GM20431 (cell line): ENCODE data around the gene FRMD5.

Experiments used
- in situ Hi-C: fragments of 300-500 bp; cut with MseI, MboI; formaldehyde crosslinking; loops from one replicate; pipeline ENCODE4 v1.15.0; 2020; ENCODE audit warnings: low sequenced_read_pairs; ENCODE audit not compliant: unreplicated experiment

FRMD5 gene

DNA sequence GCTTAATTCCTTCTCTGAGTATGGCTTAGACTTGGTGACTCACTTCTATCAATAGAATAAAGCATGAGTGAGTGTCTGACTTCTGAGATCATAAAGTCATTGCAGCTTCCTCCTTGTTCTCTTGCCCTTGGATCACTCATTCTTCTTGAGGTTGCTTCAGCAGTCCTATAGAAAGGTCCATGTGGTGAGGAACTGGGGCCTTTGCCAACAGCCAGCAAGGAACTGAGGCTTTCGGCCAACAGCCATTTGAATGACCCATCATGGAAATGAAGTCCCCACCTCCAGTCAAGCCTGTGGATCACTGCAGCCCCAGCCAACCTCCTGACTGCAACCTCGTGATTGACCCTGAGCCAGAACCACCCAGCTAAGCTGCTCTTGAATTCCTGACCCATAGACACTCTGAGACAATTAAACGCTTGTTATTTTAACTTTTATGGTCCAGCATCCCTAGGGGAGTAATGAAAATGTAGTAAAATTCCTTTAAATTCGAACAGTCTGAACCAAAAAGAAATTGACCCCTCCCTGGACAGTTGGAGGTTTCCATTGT is 283.8 kb downstream of the FRMD5 start:
- in situ Hi-C loops: loop anchor here (25.0 kb wide), 1 partner anchor 301 kb away; no protein-coding TSS in a partner anchor

DNA sequence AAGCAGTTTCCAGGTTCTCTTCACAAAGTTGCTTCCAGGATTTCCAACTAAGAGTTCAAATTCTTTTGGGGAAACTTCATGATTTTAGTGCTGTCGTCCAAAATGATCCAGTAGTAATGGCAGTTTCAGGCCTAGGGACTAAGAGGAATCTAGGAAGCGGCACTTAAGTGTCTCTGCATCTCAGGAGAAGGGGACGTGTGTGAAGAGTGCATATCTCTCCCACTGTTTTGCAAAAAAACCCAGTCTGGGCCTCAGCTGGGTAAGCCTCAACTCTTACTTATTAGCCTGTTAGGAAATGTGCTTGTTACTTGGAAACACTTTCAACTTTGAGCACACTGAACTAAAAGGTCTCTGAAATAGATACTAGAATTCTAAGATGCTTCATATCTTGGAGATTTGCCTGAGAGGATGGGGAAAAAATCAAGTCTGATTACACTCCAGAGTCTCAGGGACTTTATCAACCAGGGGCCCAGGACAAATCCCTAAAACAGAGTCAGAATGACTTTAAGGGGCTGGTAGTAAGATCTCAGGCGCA is 286.5 kb downstream of the FRMD5 start:
- in situ Hi-C loops: loop anchor here (10.0 to 25.0 kb wide), 2 partner anchors 156 to 304 kb away; no protein-coding TSS in a partner anchor

DNA sequence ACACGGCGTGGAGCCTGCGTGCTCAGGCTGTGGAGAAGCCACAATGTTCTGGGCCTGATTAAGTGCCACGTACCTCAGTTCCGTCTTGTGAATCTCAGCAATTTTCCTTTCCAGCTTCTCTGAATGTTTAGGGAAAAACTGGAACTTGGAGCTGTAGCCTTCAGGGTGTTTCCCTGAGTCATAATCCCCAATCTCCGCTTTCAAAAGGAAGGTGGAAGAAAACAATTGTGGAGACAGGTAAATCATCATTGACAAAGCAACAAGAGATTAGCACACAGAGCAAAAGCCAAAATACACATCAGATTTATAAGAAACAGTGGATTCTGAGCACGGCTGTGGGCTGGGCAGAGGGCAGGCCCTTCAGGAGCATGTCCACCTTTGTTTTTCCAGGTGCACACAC is 289.3 kb downstream of the FRMD5 start:
- in situ Hi-C loops: loop anchor here (10.0 to 25.0 kb wide), 2 partner anchors 159 to 307 kb away; no protein-coding TSS in a partner anchor

DNA sequence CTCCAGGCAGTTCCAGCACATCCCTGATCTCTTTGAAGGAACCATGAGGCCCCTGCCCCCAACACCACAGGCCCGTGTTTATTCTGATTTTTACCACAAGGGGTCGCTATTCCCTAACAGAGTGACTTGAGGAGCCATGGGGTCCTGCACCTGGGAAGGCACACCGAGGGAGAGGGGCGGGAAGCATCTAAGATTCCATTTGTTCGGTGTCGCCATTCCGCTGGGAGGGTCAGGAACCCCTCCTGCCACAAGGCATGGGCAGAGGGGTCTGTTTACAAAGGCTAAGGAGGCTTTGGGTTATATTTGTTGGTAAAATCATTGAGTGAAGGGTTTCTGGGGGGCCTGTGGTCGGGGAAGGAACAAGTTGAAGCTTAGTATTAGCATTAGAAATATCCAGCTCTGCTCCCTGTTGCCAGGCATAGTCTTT is 291.2 kb downstream of the FRMD5 start:
- in situ Hi-C loops: loop anchor here (10.0 to 25.0 kb wide), 2 partner anchors 161 to 308 kb away; no protein-coding TSS in a partner anchor

DNA sequence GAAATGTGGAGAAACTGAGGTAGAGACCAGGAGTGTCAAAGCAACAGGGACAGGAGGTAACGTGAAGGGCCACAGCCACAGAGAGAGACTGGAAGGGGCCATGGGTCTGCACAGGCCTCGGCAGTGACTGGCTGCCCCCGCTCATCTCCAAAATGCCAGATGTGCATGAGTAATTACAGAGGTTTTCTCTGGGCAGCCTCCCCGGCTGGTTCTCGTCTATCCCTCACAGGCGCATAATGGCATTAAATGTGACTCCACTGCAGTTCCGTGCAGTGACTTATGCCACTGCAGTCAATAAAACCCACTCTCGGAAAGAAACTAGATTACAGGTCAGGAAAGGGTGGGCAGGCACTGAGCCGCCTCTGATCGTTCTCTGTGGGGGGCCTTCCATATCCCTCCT is 293.6 kb downstream of the FRMD5 start:
- in situ Hi-C loops: loop anchor here (10.0 to 25.0 kb wide), 2 partner anchors 163 to 311 kb away; no protein-coding TSS in a partner anchor

DNA sequence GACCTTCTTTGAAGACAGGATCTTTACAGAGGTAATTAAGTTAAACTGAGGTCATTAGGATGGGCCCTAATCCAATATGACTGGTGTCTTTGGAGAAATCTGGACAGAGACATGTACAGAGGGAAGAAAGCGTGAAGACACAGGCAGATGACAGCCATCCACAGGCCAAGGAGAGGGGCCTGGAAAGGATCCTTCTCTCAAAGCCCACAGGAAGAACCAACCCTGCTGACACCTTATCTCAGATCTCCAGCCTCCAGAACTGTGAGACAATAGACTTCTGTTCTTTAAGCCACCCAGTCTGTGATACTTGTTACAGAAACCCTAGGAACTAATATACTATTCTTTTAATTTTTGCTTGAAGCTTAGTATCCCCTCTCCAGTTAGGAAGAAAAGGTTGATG is 294.1 kb downstream of the FRMD5 start:
- in situ Hi-C loops: loop anchor here (10.0 to 25.0 kb wide), 2 partner anchors 164 to 311 kb away; no protein-coding TSS in a partner anchor

DNA sequence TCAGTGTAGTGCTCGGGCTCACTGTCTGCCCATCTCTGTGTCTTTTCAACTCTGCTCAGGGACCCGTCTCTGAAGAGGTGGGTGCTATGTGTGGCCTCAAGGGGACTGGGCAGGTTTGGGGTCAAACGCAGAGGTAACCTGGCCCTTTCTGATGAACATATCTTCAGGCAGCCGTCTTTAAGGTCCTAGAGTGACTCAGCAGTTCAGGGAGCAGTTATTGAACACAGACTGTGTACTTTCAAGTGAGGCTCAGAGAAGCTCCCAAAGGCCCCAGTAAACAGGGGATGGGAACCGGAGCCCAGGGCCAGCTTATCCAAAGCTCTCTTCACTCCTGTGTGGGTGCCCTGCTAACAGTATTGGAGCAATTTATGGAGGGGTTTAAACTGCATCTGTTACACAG is 295.1 kb downstream of the FRMD5 start:
- in situ Hi-C loops: loop anchor here (10.0 to 25.0 kb wide), 2 partner anchors 165 to 312 kb away; no protein-coding TSS in a partner anchor

DNA sequence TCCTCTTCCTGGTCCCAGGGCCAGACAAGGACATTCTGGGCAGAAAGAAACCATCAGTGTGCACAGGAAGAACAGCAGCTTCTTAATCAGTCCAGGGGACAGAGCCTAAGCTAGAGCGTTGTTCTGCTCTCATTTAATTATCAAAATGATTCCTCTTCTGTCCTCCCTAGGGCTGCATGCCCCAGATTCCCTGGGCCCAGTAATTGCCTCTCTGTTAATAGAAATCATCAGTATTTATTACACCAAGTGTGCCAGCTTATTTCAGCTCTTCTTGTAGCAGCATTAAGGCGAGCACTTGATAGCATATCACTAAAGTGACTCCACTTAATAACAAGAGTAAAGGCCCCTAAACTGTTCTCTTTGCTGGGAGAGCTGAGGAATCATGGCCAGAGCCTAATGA is 296.2 kb downstream of the FRMD5 start:
- in situ Hi-C loops: no loop called here

DNA sequence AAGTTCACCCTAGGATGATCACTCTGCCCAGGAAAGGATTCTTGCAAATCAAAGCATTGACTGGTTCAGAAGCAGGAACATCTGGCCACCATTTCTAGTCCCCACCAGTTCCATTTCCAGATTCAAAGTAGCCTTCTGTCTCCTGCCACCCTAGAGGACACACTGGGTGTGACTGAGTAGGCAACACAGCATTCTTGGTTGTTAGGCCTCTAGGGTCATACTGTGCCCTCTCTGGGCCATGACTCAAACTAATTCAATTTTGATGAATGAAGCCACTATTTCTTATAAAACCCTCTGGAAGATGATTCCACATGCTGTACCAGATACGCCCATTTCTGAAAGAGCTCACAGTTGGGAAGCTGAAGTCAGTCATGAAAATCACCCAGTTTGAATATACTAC is 298.5 kb downstream of the FRMD5 start:
- in situ Hi-C loops: no loop called here

DNA sequence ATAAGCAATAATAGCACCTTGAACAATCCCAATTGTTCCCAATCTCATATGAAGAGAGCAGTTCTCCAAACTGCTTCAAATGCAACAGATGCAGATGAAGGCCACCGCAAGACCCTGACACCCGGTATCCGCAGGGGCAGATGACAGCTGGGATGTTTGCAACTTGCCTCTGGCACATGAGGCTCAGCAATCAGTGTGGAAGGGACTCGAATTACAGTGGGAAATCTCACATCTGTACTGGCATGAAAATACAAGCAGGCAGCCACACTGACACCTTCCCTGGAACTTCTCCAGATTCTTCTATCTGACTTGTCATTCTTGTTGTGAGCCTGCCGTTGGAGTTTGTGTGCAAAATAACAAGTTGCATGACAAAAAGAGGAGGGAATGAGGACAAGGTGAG is 299.5 kb downstream of the FRMD5 start:
- in situ Hi-C loops: no loop called here

DNA sequence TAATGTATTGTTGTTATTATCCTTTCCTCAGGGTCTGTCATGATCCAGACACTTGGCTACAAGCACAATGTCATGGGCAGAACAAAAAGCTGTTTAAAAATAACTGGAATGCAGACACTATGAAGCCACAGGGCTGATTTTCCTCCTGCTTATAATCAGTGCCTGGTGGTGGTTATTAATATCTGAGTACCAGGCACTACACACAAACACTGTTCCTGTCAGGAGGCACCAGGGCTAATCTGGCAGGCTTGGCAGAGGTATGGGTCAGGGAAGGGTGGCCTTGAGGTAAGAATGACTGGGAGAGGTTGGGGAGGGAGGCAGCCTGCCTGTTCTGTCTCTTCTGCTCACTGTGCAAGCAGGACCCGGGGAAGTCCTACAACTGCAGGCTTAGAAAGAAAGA is 301.1 kb downstream of the FRMD5 start:
- in situ Hi-C loops: no loop called here

DNA sequence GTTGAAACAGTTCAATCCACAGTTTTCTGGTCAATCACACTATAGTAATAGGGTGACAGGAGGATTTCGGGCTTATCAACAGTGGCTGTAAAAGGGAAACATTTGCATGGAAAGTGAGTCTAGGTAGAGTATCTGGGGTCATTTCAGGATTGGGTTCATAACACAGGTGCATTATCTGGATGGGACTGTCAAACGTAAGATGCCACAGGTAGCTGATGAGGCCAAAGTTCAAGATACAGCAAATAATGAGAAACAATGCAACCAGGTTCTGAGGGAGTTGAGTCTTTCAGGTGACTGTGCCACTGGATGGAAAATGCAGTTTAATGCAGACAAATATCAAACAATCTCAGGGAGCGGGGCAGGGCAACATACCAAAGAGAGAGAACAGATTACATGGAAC is 306.0 kb downstream of the FRMD5 start:
- in situ Hi-C loops: no loop called here

DNA sequence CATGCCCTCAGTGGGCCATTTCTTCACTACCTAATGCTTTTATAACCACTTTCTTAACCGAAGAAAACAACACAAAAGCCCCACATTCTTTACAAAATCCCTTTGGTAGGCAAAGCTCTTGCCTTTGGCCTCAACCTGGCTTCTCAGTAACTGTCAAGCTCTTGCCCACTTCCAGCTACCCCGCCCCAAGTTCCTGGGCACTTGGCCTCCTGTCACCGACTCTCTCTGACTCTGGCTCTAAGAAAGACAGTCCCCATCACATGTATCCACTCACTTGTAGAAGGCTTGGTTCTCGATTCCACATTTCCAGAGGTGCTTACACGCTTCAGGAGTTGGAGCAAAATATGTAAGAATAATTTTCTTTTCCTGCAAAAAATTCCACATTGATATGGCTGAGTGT is 307.2 kb downstream of the FRMD5 start:
- in situ Hi-C loops: no loop called here

DNA sequence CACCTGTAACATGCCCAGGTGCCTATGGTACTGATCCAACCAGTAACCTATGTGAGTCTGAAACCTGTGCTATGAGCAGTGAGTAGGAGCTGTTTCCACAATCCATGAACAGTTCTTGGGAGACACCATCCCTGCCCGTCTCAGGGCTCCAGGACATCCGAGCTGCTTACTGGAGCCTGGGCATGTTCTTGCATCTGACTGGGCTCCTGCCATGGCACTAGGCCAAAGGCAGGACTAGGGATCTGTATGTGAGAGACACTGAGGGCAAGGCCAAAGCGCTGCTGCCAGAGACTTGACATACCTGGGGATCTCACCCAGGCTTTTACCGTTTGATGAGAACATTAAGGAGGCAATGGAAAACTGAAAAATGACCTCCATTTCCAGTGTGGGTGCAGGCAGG is 308.5 kb downstream of the FRMD5 start:
- in situ Hi-C loops: no loop called here

DNA sequence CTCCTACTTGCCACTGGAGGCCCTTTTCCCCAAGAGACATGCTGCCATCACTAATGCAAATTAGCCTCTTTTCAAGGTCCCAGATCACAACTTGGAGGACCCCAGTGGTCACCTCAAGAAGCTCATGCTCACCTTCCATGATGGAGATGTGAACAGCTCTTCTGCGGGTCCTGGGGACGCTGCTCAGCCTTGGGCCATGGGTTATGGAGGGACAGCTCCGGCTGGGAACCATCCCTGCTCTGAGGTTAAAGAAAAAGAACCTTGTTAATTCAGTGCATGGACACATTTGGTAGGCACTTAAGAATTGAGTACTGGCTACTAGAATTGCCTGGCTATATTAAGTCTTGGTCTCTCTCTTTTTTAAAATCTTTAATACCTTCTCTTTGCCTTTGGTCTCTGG is 311.5 kb downstream of the FRMD5 start:
- in situ Hi-C loops: no loop called here

DNA sequence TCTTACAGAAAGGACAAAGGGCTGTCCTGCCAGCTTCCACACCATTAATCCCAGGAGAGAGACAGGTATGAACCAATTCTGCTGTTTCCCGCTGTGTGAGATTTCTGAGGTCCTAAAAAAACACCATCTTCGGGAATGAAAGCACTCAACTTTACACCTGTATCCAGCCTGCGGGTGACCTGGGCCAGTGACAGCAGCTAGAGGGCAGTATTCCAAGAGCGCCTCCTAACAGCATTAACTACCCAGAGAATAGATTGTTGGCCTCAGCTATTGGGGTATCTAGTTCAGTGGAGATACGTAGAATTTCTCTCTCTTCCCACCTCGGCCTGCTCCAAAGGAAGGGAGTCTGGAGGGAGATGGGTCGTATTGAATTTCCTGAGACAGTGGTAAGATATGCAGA is 313.1 kb downstream of the FRMD5 start:
- in situ Hi-C loops: no loop called here

DNA sequence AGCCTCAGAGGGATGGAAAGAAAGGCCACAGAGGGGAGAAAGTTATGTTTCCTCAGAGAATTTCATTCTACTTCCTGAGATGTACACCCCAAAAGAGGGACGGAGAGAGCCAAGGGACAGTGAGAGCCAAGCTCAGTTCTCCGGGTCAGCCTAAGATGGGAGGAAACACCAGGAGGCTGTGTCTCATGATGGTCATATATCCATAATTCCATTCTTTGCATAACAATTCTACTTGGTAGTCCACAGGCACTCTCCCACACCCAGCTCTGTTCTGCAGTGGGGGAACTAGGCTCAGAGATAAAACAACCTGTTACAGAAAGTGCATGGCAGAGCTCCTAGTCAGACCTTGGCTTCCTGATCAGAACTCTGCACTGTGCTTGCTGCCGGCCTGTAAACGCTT is 313.8 kb downstream of the FRMD5 start:
- in situ Hi-C loops: no loop called here

DNA sequence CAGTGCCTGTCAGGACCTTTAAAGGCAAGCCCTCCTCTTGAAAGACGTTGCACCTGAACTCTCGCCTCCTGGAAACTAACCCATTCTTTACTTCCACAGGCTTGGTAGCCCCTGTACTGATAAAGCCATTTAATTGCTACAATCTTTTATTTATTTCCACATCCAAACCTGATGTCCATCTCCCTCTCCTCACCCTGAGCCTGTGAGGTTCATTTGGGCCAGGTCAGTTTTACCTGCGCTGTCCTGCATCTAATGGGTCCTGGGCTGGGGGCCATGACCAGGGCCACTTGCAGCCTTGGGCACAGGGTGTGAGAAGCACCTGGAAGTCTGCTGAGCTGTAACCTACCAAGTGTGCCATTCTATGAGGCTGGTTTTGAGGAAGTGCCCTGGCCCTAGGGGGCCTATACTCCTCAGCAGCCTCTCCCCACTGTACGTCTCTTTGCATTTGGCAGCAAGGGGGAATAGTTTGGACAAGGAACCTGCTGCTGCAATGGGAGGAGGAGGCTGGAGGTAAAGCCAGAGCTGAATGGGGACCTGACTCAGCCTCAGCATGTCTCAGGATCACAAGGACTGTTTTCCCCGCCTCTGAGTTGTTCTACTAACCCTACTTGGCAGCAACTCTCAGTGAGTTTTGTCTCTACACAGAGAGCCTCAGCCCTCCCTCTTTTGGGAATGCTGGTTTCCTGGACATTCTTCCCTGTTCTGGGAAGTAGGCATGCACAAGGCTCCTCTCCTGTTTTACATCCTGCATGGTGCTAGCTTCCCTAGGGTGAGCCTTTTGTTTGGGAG is 314.5 kb downstream of the FRMD5 start:
- in situ Hi-C loops: no loop called here

DNA sequence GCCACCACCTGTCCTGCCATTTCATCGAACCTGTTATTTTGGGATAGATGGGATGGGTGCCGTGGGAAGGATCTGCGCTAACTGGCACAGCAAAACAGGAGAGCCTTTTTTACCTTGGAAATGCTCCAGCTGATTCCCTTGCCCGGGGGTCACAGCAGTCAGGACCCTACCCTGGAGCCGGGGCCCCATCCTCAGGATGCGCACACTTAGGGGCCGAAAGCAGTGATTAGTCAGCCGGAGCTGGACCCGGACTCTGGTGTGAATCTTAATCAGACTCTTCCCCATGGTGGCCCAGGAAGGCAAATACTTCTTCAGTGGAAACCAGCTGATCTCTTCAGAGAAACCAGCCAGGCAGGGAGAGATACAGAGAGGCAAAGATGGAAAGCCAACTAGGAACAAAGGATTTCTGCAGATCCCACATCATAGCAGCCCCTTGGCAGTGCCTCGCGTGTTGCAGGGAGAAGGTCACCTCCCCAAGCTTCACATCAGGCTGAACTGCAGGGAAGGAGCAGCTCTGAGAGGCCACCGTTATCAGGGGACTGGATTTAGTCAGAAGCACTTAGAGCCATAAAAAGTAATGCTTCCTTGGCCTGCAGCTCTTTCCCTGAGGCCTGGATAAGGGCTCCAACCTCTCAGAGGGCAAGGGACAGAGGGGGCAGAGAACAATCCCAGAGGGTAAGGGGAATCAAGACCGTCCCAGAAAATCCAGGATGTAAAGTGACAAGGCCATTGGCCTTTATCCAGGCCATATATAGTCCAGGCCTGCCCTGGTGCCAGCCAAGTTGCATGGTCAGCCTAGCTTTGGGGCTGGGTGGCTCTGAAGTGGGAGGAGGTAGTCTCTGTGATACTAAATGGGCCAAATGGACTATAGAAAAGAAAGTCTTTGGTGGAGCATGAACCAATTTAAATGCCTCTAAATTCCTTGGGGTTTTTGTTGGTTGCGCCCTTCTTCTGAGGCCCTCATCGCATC is 315.4 kb downstream of the FRMD5 start:
- in situ Hi-C loops: no loop called here

DNA sequence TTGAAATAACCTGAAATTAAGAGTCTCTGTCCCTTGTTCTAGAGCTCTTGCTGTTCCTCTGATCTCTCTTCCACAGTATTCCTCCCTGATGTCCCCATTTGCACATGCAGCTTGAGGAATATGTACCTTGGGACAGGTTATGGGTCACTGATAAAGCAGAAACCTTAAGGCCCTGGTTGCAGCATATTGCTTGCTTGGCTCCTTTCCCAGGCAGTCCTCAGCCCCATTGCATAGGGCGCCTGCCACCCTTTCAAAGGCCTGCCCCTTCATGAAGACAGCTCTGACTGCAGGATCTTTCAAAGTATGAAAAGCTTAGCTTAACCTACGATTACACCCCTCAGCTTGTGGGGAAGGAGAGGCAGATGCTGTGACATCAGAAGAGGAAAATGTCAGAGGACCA is 316.6 kb downstream of the FRMD5 start:
- in situ Hi-C loops: no loop called here
